GM19239 (cell line): Measurements from ENCODE around the gene WDR18.

Source experiments
- DNase-seq: peaks from one replicate; pipeline ENCODE4 v3.0.0; 2011; ENCODE audit warnings: low spot score; ENCODE audit not compliant: insufficient read length
- FAIRE-seq: peaks from 2 replicates; lab custom pipeline; 2011; peaks lifted over from hg19 to GRCh38; lab: Jason Lieb, UNC

Gene WDR18

GRCh38 chr19:963486-963951, 20.6 kb upstream of the WDR18 start:
- no peak for DNase-seq
- FAIRE-seq = no peak

- DNase-seq (no peak), FAIRE-seq (no peak)
Observed at GRCh38 chr19:964116-964520, 20.0 kb upstream of the WDR18 start.

GRCh38 chr19:964761-965694, 19.1 kb upstream of the WDR18 start:
- DNase-seq (no peak), FAIRE-seq (no peak)

- FAIRE-seq = no peak
- no peak for DNase-seq
Observed at GRCh38 chr19:966485-967088, 17.6 kb upstream of the WDR18 start.

GRCh38 chr19:970695-971094, 13.4 kb upstream of the WDR18 start:
- FAIRE-seq (no peak), DNase-seq (no peak)

- FAIRE-seq (no peak), DNase-seq (no peak)
Observed at GRCh38 chr19:971795-972194, 12.3 kb upstream of the WDR18 start.

GRCh38 chr19:972281-972680, 11.9 kb upstream of the WDR18 start:
- DNase-seq = no peak
- peak; percentile 68 for FAIRE-seq

GRCh38 chr19:973726-974563, 10.2 kb upstream of the WDR18 start:
- FAIRE-seq = no peak
- no peak for DNase-seq

- no peak for DNase-seq
- FAIRE-seq = no peak
Observed at GRCh38 chr19:974564-975257, 9.4 kb upstream of the WDR18 start.

GRCh38 chr19:976476-976875, 7.7 kb upstream of the WDR18 start:
- DNase-seq (no peak), FAIRE-seq (no peak)

- no peak for FAIRE-seq
- no peak for DNase-seq
Observed at GRCh38 chr19:977058-977464, 7.1 kb upstream of the WDR18 start.

- no peak for FAIRE-seq
- no peak for DNase-seq
Observed at GRCh38 chr19:979318-979741, 4.8 kb upstream of the WDR18 start.

GRCh38 chr19:980133-980998, 3.8 kb upstream of the WDR18 start:
- FAIRE-seq = no peak
- no peak for DNase-seq

GRCh38 chr19:982567-983170, 1.5 kb upstream of the WDR18 start:
- DNase-seq = peak; percentile 97
- FAIRE-seq = peak; percentile 83

GRCh38 chr19:986083-986482, 1.9 kb downstream of the WDR18 start:
- FAIRE-seq (no peak), DNase-seq (no peak)

GRCh38 chr19:988081-988480, 3.9 kb downstream of the WDR18 start:
- FAIRE-seq (no peak), DNase-seq (no peak)

GRCh38 chr19:988510-988909, 4.4 kb downstream of the WDR18 start:
- no peak for FAIRE-seq
- no peak for DNase-seq

- no peak for FAIRE-seq
- DNase-seq = no peak
Observed at GRCh38 chr19:989381-990081, 5.4 kb downstream of the WDR18 start.
